Hypothalamus (tissue), 51 donors: Measurements from ENCODE around the gene GCK.
"Not testable (repeated sequence)": the region's sequence is repeated elsewhere in the genome, so short reads cannot be mapped to it uniquely, and the experiment has no call there.

ENCODE experiments used
- DNase-seq, 51 donors: peaks; one replicate each; lab custom pipeline; 2025; lab: John Stamatoyannopoulos, UW

GCK gene

GRCh38 chr7:44210107-44210506, 20.9 kb upstream of the GCK start:
- peak in 6 of 51 donors; percentile 14 to 55 (median 27) for DNase-seq

- no peak for DNase-seq
Observed at GRCh38 chr7:44208085-44208484, 18.8 kb upstream of the GCK start.

- DNase-seq, result no peak
Observed at GRCh38 chr7:44206008-44206407, 16.8 kb upstream of the GCK start.

- no peak for DNase-seq
Observed at GRCh38 chr7:44201813-44202212, 12.6 kb upstream of the GCK start.

GRCh38 chr7:44200699-44201461, 11.6 kb upstream of the GCK start, which contains the start of gene YKT6:
YKT6 (plus strand) TSS chr7:44200978; CDS start chr7:44201136, 158 bp downstream.
- DNase-seq, result peak; percentile 22 to 95 (median 87)

- not testable (repeated sequence) for DNase-seq
Observed at GRCh38 chr7:44200163-44200562, 10.9 kb upstream of the GCK start.

GRCh38 chr7:44197474-44197873, 8.2 kb upstream of the GCK start:
- no peak for DNase-seq

- DNase-seq, result peak in 18 of 51 donors; percentile 10 to 41 (median 30)
Observed at GRCh38 chr7:44196450-44196872, 7.2 kb upstream of the GCK start.

GRCh38 chr7:44195889-44196288, 6.7 kb upstream of the GCK start:
- DNase-seq, result peak in 2 of 51 donors; percentile 20 to 40

- no peak for DNase-seq
Observed at GRCh38 chr7:44194562-44195145, 5.4 kb upstream of the GCK start.

- no peak for DNase-seq
Observed at GRCh38 chr7:44194069-44194468, 4.8 kb upstream of the GCK start.

GRCh38 chr7:44193011-44193802, 4.0 kb upstream of the GCK start:
- no peak for DNase-seq

- no peak for DNase-seq
Observed at GRCh38 chr7:44191171-44191570, 1.9 kb upstream of the GCK start.

GRCh38 chr7:44189993-44190872, 994 bp upstream of the GCK start:
- no peak for DNase-seq

- no peak for DNase-seq
Observed at GRCh38 chr7:44188480-44189225, 586 bp downstream of the GCK start.

GRCh38 chr7:44187636-44188416, 1.4 kb downstream of the GCK start:
- DNase-seq, result peak in 16 of 51 donors; percentile 14 to 65 (median 30)

- no peak for DNase-seq
Observed at GRCh38 chr7:44186736-44187135, 2.5 kb downstream of the GCK start.

- DNase-seq, result no peak
Observed at GRCh38 chr7:44185729-44186128, 3.5 kb downstream of the GCK start.
